Measurements from ENCODE around the gene ADARB2. TPM values are rescaled to one million over a fixed set of nuclear protein-coding genes. Genes with fewer than 3 reads are reported as not detected.

Gene ADARB2
- polyA plus RNA-seq, 1 of the 3 experiments (the other 2 are of a cell fraction) = not detected

- ChIA-PET POLR2A (no interaction called here), CTCF (no interaction called here)
- H3K4me2 ChIP-seq = no peak overlapping the region
- no peaks in the 10 kb centered on the region for H3K9me3 ChIP-seq
- no peaks in the 10 kb centered on the region for H4K20me1 ChIP-seq (ENCODE audit: insufficient read depth)
- H3K27ac ChIP-seq (ENCODE audit: low read depth in 2 of 2, low read length in 1 of 2) = no peak overlapping the region
- H3K9me2 ChIP-seq = no peaks in the 10 kb centered on the region
- 60% methylated on average over 19 of the region's 20 CpGs for WGBS (ENCODE audit: low lambda C conversion rate)
- no peak overlapping the region for H3K9ac ChIP-seq
- no peak overlapping the region for H3K4me3 ChIP-seq (ENCODE audit: low read depth in 2 of 2, low read length in 1 of 2)
- TF ChIP-seq FOXM1 (IDR thresholded peaks at IDR 0.05; ENCODE audit: low read depth) (no peak), FOSL2 (IDR thresholded peaks at IDR 0.05; ENCODE audit: borderline replicate concordance, low read depth) (no peak)
- no peaks in the 10 kb centered on the region for H3K79me2 ChIP-seq (ENCODE audit: insufficient read depth)
- H3K27me3 ChIP-seq (ENCODE audit: insufficient read depth) = no peaks in the 10 kb centered on the region
- no peaks in the 10 kb centered on the region for H3F3A ChIP-seq (replicated peaks; ENCODE audit: insufficient read depth)
- H2AFZ ChIP-seq (ENCODE audit: low read depth) = no peak overlapping the region
- no peak for DNase-seq
- no peaks in the 10 kb centered on the region for H3K36me3 ChIP-seq (replicated peaks in 1 of 2; ENCODE audit: control insufficient read depth in 1 of 2, insufficient read depth in 2 of 2, low read length in 1 of 2)
- H3K4me1 ChIP-seq (ENCODE audit: control insufficient read depth in 1 of 2, insufficient read depth in 2 of 2, low read depth in 1 of 2, low read length in 1 of 2) = no peaks in the 10 kb centered on the region; a peak in 1 of 4 replicates
Observed at GRCh38 chr10:1179346-1180070, 557.8 kb downstream of the ADARB2 start.

GRCh38 chr10:1178506-1178905, 558.8 kb downstream of the ADARB2 start:
- Histone ChIP-seq H3K9me3 (no peaks in the 10 kb centered on the region), H4K20me1 (ENCODE audit: insufficient read depth) (no peaks in the 10 kb centered on the region), H2AFZ (ENCODE audit: low read depth) (no peak overlapping the region), H3K79me2 (ENCODE audit: insufficient read depth) (no peaks in the 10 kb centered on the region), H3K4me3 (ENCODE audit: low read depth in 2 of 2, low read length in 1 of 2) (no peak overlapping the region), H3K36me3 (replicated peaks in 1 of 2; ENCODE audit: control insufficient read depth in 1 of 2, insufficient read depth in 2 of 2, low read length in 1 of 2) (no peaks in the 10 kb centered on the region), H3K9me2 (no peaks in the 10 kb centered on the region), H3F3A (replicated peaks; ENCODE audit: insufficient read depth) (no peaks in the 10 kb centered on the region), H3K27me3 (ENCODE audit: insufficient read depth) (no peaks in the 10 kb centered on the region), H3K4me1 (ENCODE audit: control insufficient read depth in 1 of 2, insufficient read depth in 2 of 2, low read depth in 1 of 2, low read length in 1 of 2) (no peaks in the 10 kb centered on the region; a peak in 1 of 4 replicates), H3K27ac (ENCODE audit: low read depth in 2 of 2, low read length in 1 of 2) (no peak overlapping the region), H3K4me2 (no peak overlapping the region), H3K9ac (no peak overlapping the region)
- ChIA-PET CTCF (interaction anchor here (1.1 kb wide), 1 partner anchor 242 kb away, joined by 3 read pairs; no protein-coding TSS in a partner anchor), POLR2A (no interaction called here)
- 59% methylated on average over 12 of the region's 16 CpGs for WGBS (ENCODE audit: low lambda C conversion rate)
- no peak for DNase-seq
- TF ChIP-seq TCF12 (IDR thresholded peaks at IDR 0.05) = no peak
- no peak for TF ChIP-seq RXRA (IDR thresholded peaks at IDR 0.05; ENCODE audit: borderline replicate concordance, low read depth)
- no peak for TF ChIP-seq REST (IDR thresholded peaks at IDR 0.05; ENCODE audit: low read depth, low read length)
- no peak for TF ChIP-seq EP300 (IDR thresholded peaks at IDR 0.05; ENCODE audit: borderline replicate concordance in 1 of 2, low read depth in 1 of 2, low read length in 1 of 2)
- TF ChIP-seq TAF1 (IDR thresholded peaks at IDR 0.05; ENCODE audit: borderline replicate concordance, low read depth, low read length) = no peak
- no peak for TF ChIP-seq MAX (IDR thresholded peaks at IDR 0.05; ENCODE audit: low read depth)
